GM12878 (cell line): ENCODE measurements around the gene SVIL. TPM values are rescaled to one million over a fixed set of nuclear protein-coding genes. Genes with fewer than 3 reads are reported as not detected.

Experiments
- ATAC-seq: fragments of 200-7000 bp; cut with Tn5 transposase; 3 replicates; pipeline ENCODE4 v1.9.1; 2020; ENCODE audit warnings: mild to moderate bottlenecking, moderate library complexity
- BruUV-seq: library from RNA; stranded (reverse); fragments of 400-500 nt; replicated peaks from 2 replicates; lab custom pipeline; 2021; lab: Mats Ljungman, UMichigan
- CTCF ChIA-PET: fragments of 300-600 bp; sonication (Branson Sonifier 250); formaldehyde crosslinking; extraction: SDS; loops from one replicate; lab custom pipeline; 2021; ENCODE audit warnings: inconsistent platforms; lab: Yijun Ruan, JAX
- POLR2A ChIA-PET: fragments of 350-600 bp; formaldehyde crosslinking; extraction: SDS; loops from one replicate; lab custom pipeline; 2021; ENCODE audit warnings: inconsistent platforms; lab: Charles Lee
- RAD21 ChIA-PET: fragments of 300-600 bp; sonication (Branson Sonifier 250); formaldehyde crosslinking; loops from one replicate; lab custom pipeline; 2023; ENCODE audit warnings: antibody characterized with exemption; ENCODE audit not compliant: unreplicated experiment; lab: Charles Lee
- SMC1A ChIA-PET: fragments of 300-600 bp; sonication (Branson Sonifier 250); formaldehyde crosslinking; loops from one replicate; lab custom pipeline; 2023; ENCODE audit not compliant: unreplicated experiment, uncharacterized antibody; lab: Charles Lee
- DNase-seq: peaks from one replicate; pipeline ENCODE4 v3.0.0-alpha.2; 2011; ENCODE audit warnings: low read depth, low spot score
- FAIRE-seq: peaks from 3 replicates; lab custom pipeline; 2011; peaks lifted over from hg19 to GRCh38; lab: Jason Lieb, UNC
- H2AFZ ChIP-seq: 2 replicates; pipeline ENCODE4 v1.6.0; 2011; ENCODE audit warnings: low read depth, low read length, control low read depth; ENCODE audit not compliant: control insufficient read depth
- H3K27ac ChIP-seq: 2 replicates; pipeline ENCODE4 v1.5.1; 2011; ENCODE audit warnings: control low read depth; ENCODE audit not compliant: control insufficient read depth, insufficient read depth
- H3K27me3 ChIP-seq, 2 experiments: replicated peaks in 1 of 2; 2 replicates each; pipeline versions ENCODE4 v1.6.0 to v1.6.1; 2011; ENCODE audit warnings: low read length in 1 of 2; ENCODE audit not compliant: control insufficient read depth in 2 of 2, insufficient read depth in 2 of 2
- H3K36me3 ChIP-seq, 2 experiments: 2 replicates each; pipeline ENCODE4 v1.5.1; 2011; ENCODE audit warnings: low read length in 1 of 2; ENCODE audit not compliant: control insufficient read depth in 2 of 2, insufficient read depth in 2 of 2
- H3K4me1 ChIP-seq: 2 replicates; pipeline ENCODE4 v1.6.1; 2011; ENCODE audit warnings: mild to moderate bottlenecking, low read length, moderate library complexity, mixed read lengths; ENCODE audit not compliant: control insufficient read depth, insufficient read depth
- H3K4me2 ChIP-seq: 2 replicates; pipeline ENCODE4 v1.6.0; 2011; ENCODE audit warnings: control low read depth; ENCODE audit not compliant: control insufficient read depth, insufficient read depth
- H3K4me3 ChIP-seq: fragments of 200-600 bp; sonication (generic); 2 replicates; pipeline ENCODE4 v1.5.1; 2016
- H3K79me2 ChIP-seq: 2 replicates; pipeline ENCODE4 v1.6.0; 2011; ENCODE audit warnings: low read length; ENCODE audit not compliant: control insufficient read depth, insufficient read depth
- H3K9ac ChIP-seq: 2 replicates; pipeline ENCODE4 v1.8.0; 2011; ENCODE audit warnings: low read length, control low read depth, mixed read lengths; ENCODE audit not compliant: control insufficient read depth, insufficient read depth
- H3K9me3 ChIP-seq: replicated peaks from 3 replicates; pipeline ENCODE4 v1.5.1; 2011; ENCODE audit warnings: mild to moderate bottlenecking, low read length; ENCODE audit not compliant: control insufficient read depth, insufficient read depth
- H4K20me1 ChIP-seq: 2 replicates; pipeline ENCODE4 v1.6.0; 2011; ENCODE audit not compliant: control insufficient read depth, insufficient read depth
- EZH2 ChIP-seq: IDR thresholded peaks from 2 replicates; pipeline ENCODE4 v1.6.1; 2012; ENCODE audit warnings: low read depth, mild to moderate bottlenecking, control low read depth, inconsistent platforms, low read length, borderline replicate concordance; ENCODE audit not compliant: control insufficient read depth
- HDAC2 ChIP-seq: fragments of 200-600 bp; sonication (generic); IDR thresholded peaks from 2 replicates; pipeline ENCODE4 v1.6.1; 2017
- MEF2A ChIP-seq: IDR thresholded peaks from 2 replicates; pipeline ENCODE4 v1.6.1; 2011; ENCODE audit warnings: low read depth, mild to moderate bottlenecking, low read length, moderate library complexity; ENCODE audit not compliant: insufficient read depth
- NBN ChIP-seq: fragments of 450-650 bp; IDR thresholded peaks from 2 replicates; pipeline ENCODE4 v1.6.1; 2016
- RBBP5 ChIP-seq: fragments of 200-600 bp; sonication (generic); conservative IDR thresholded peaks from 2 replicates; pipeline ENCODE4 v1.6.1; 2016
- RELA ChIP-seq: fragments of 450-650 bp; IDR thresholded peaks from 2 replicates; pipeline ENCODE4 v1.8.0; 2014; ENCODE audit warnings: borderline replicate concordance; ENCODE audit not compliant: partially characterized antibody
- SIN3A ChIP-seq: IDR thresholded peaks from 2 replicates; pipeline ENCODE4 v1.6.1; 2012; ENCODE audit warnings: low read depth, low read length, improper control_type of control experiment
- SREBF2 ChIP-seq: IDR thresholded peaks from 2 replicates; pipeline ENCODE4 v1.6.1; 2012; ENCODE audit warnings: mild to moderate bottlenecking, low read length
- TARDBP ChIP-seq: IDR thresholded peaks from 2 replicates; pipeline ENCODE4 v1.6.1; 2016; ENCODE audit warnings: borderline replicate concordance
- TBL1XR1 ChIP-seq: IDR thresholded peaks from 2 replicates; pipeline ENCODE4 v1.6.1; 2012; ENCODE audit warnings: low read depth, low read length, improper control_type of control experiment
- ZNF207 ChIP-seq: fragments of 450-650 bp; IDR thresholded peaks from 2 replicates; pipeline ENCODE4 v1.6.1; 2014; ENCODE audit warnings: antibody characterized with exemption, mild to moderate bottlenecking, borderline replicate concordance
- ZNF217 ChIP-seq: fragments of 450-650 bp; IDR thresholded peaks from 2 replicates; pipeline ENCODE4 v1.6.1; 2017; ENCODE audit warnings: antibody characterized with exemption, mild to moderate bottlenecking
- ZNF622 ChIP-seq: fragments of 450-650 bp; IDR thresholded peaks from 2 replicates; pipeline ENCODE4 v1.6.1; 2017; ENCODE audit warnings: mild to moderate bottlenecking, inconsistent platforms
- WGBS: methylation state at CpG from one replicate; pipeline ENCODE4 v1.1.6; 2016; ENCODE audit warnings: low lambda C conversion rate; ENCODE audit not compliant: insufficient replicate concordance, insufficient coverage; ENCODE audit errors: missing lambda C conversion rate; 5-methylcytosine and 5-hydroxymethylcytosine counted together
- in situ Hi-C: fragments of 300-500 bp; cut with MboI; formaldehyde crosslinking; loops from 9 replicates; pipeline ENCODE4 v1.14.3; 2018; ENCODE audit warnings: mixed read lengths
- intact Hi-C: fragments of 100-400 bp; cut with micrococcal nuclease; formaldehyde crosslinking; loops from one replicate; pipeline ENCODE4 v1.14.2; 2022; ENCODE audit not compliant: unreplicated experiment
- polyA plus RNA-seq, 11 experiments: library from polyadenylated mRNA; depleted of rRNA in 4 of 11; unstranded in 6 of 11; stranded (reverse) in 5 of 11; fragments of >200 nt; fragmentation: Nextera tagmentation in 4 of 11; fragmentation: Illumina TruSeq in 1 of 11; extraction: Ambion mirVana in 4 of 11; extraction: Trizol in 1 of 11; gene quantifications; 1 replicate in 1 of 11; 2 replicates in 10 of 11; pipeline versions ENCODE4 v1.2.1 to v1.2.3, GENCODE V29; 2011 to 2016; ENCODE audit warnings: inconsistent platforms in 2 of 11, missing spikeins in 2 of 11, low read depth in 1 of 11
- total RNA-seq, 4 experiments: library from RNA; depleted of rRNA in 3 of 4; stranded (reverse); fragments of >200 nt in 3 of 4; fragmentation: Illumina TruSeq in 1 of 4; extraction: Trizol in 1 of 4; gene quantifications; 2 replicates each; pipeline versions ENCODE4 v1.2.1 to v1.2.3, GENCODE V29; 2013 to 2021
- TF ChIP-seq, protein P1 (sequence below): fragments of 450-650 bp; IDR thresholded peaks from 2 replicates; pipeline ENCODE4 v1.6.1; 2017; ENCODE audit warnings: antibody characterized with exemption, mild to moderate bottlenecking, moderate library complexity
- TF ChIP-seq, protein P2 (sequence below): IDR thresholded peaks from 2 replicates; pipeline ENCODE4 v1.6.1; 2012; ENCODE audit warnings: low read depth, low read length, improper control_type of control experiment

Gene SVIL
- total and polyA plus RNA-seq, 10 of the 15 experiments (the other 5 are each of a cell fraction or from before 2014, with no cell fraction given) = 0.22 to 1.9 (median 0.87) TPM

DNA sequence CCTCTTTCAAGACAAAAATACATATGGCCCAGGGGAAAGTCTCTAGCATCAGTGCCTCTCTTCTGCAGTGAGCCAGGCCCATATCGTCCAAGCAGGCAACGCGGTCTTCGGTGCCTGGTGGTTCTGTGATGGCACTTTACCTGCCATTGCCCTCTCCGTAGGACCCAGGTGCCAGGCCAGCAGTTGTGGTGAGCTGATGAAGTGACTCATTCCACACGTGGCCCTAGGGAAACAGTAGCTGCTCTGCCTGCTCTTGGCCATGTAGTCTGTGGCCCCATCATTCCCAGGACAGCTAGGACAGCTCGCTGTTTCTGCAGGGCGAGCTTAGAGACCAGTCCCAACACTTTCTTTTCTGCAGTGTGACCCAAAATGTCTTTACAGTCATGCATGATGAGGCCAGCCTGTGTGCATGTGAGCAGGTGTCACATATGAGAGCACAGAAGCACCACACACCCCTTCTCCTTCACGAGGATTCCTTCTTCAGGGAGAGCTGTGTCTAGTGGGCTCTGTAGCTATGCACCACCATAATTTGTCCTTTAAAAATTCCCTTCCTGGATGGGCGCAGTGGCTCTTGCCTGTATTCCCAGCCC, 39.0 kb downstream of the SVIL start:
- Histone ChIP-seq H2AFZ (no peak overlapping the region), H3K4me3 (no peak overlapping the region), H3K27me3 (no peaks in the 10 kb centered on the region), H3K4me1 (no peaks in the 10 kb centered on the region), H3K4me2 (no peak overlapping the region), H4K20me1 (no peaks in the 10 kb centered on the region), H3K9ac (no peak overlapping the region), H3K9me3 (no peaks in the 10 kb centered on the region), H3K27ac (no peak overlapping the region), H3K36me3 (no peaks in the 10 kb centered on the region), H3K79me2 (no peaks in the 10 kb centered on the region)
- SMC1A ChIA-PET = interaction anchor here (1.0 kb wide), 2 partner anchors 26 to 34 kb away, joined by 3 read pairs; no protein-coding TSS in a partner anchor
- TF ChIP-seq ZNF217 = no peak
- no peak for TF ChIP-seq SIN3A
- no peak for TF ChIP-seq ZNF622
- TF ChIP-seq TARDBP = no peak
- no peak for TF ChIP-seq RELA
- TF ChIP-seq NBN = no peak
- TF ChIP-seq, protein P1, sequence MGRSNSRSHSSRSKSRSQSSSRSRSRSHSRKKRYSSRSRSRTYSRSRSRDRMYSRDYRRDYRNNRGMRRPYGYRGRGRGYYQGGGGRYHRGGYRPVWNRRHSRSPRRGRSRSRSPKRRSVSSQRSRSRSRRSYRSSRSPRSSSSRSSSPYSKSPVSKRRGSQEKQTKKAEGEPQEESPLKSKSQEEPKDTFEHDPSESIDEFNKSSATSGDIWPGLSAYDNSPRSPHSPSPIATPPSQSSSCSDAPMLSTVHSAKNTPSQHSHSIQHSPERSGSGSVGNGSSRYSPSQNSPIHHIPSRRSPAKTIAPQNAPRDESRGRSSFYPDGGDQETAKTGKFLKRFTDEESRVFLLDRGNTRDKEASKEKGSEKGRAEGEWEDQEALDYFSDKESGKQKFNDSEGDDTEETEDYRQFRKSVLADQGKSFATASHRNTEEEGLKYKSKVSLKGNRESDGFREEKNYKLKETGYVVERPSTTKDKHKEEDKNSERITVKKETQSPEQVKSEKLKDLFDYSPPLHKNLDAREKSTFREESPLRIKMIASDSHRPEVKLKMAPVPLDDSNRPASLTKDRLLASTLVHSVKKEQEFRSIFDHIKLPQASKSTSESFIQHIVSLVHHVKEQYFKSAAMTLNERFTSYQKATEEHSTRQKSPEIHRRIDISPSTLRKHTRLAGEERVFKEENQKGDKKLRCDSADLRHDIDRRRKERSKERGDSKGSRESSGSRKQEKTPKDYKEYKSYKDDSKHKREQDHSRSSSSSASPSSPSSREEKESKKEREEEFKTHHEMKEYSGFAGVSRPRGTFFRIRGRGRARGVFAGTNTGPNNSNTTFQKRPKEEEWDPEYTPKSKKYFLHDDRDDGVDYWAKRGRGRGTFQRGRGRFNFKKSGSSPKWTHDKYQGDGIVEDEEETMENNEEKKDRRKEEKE = no peak
- TF ChIP-seq MEF2A = no peak
- TF ChIP-seq SREBF2 = no peak
- no peak for TF ChIP-seq TBL1XR1
- no peak for TF ChIP-seq EZH2
- no peak for TF ChIP-seq ZNF207
- TF ChIP-seq RBBP5 = no peak
- TF ChIP-seq, protein P2, sequence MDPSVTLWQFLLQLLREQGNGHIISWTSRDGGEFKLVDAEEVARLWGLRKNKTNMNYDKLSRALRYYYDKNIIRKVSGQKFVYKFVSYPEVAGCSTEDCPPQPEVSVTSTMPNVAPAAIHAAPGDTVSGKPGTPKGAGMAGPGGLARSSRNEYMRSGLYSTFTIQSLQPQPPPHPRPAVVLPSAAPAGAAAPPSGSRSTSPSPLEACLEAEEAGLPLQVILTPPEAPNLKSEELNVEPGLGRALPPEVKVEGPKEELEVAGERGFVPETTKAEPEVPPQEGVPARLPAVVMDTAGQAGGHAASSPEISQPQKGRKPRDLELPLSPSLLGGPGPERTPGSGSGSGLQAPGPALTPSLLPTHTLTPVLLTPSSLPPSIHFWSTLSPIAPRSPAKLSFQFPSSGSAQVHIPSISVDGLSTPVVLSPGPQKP = no peak
- no peak for TF ChIP-seq HDAC2
- FAIRE-seq = no peak
- DNase-seq = no peak
- 40% methylated on average over 10 of the region's 10 CpGs for WGBS
- intact Hi-C loops = no loop called here
- CTCF ChIA-PET = interaction anchor here (0.7 to 1.0 kb wide), 4 partner anchors 29 to 141 kb away, joined by 3 read pairs; no protein-coding TSS in a partner anchor
- no TSS peak for BruUV-seq
- RAD21 ChIA-PET = interaction anchor here (0.8 kb wide), 1 partner anchor 94 kb away, joined by 3 read pairs; no protein-coding TSS in a partner anchor
- POLR2A ChIA-PET = interaction anchor here (0.5 kb wide), 1 partner anchor 59 kb away, joined by 3 read pairs; no protein-coding TSS in a partner anchor
- ATAC-seq = peak; percentile 48
- in situ Hi-C loops = no loop called here
